ENCODE measurements around the gene PLXNA4.

DNA sequence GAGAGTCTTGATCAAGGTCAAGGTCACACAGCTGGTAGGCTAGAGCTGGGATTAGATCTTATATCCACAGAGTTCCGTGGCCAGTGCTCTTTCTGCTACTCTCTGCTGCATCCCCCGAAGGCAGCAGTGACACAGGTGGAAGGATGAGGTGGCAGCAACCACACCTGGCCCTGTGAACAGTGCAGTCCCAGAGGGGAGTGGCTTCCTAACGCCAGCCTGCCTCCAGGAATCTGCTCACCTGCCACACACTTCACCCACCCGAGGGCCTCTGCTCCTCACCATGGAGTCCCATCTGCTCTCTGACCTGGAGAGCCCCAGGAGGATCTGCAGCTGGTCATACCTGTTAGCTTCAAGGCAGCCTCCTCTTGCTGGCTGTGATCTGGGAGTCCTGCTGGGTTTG is 484.2 kb downstream of the PLXNA4 start:
- TF ChIP-seq, protein P1, sequence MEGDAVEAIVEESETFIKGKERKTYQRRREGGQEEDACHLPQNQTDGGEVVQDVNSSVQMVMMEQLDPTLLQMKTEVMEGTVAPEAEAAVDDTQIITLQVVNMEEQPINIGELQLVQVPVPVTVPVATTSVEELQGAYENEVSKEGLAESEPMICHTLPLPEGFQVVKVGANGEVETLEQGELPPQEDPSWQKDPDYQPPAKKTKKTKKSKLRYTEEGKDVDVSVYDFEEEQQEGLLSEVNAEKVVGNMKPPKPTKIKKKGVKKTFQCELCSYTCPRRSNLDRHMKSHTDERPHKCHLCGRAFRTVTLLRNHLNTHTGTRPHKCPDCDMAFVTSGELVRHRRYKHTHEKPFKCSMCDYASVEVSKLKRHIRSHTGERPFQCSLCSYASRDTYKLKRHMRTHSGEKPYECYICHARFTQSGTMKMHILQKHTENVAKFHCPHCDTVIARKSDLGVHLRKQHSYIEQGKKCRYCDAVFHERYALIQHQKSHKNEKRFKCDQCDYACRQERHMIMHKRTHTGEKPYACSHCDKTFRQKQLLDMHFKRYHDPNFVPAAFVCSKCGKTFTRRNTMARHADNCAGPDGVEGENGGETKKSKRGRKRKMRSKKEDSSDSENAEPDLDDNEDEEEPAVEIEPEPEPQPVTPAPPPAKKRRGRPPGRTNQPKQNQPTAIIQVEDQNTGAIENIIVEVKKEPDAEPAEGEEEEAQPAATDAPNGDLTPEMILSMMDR (IDR thresholded peaks at IDR 0.05; ENCODE audit: low read depth, low read length, poor library complexity, severe bottlenecking) = no peak
- no peak for TF ChIP-seq EZH2phosphoT487 (IDR thresholded peaks at IDR 0.05; ENCODE audit: borderline replicate concordance, low read length)

Measured in DOHH2 (cell line).